Astrocyte (in vitro differentiated cells and primary cell): Measurements from ENCODE around the gene FZR1. TPM values are rescaled to one million over a fixed set of nuclear protein-coding genes. Genes with fewer than 3 reads are reported as not detected.

Experiments
- DNase-seq: peaks from one replicate; pipeline ENCODE4 v3.0.0-alpha.2; 2010; ENCODE audit warnings: low read depth
- FAIRE-seq: peaks from 2 replicates; lab custom pipeline; 2011; peaks lifted over from hg19 to GRCh38; lab: Jason Lieb, UNC
- H2AFZ ChIP-seq: 2 replicates; pipeline ENCODE4 v1.6.0; 2012; ENCODE audit warnings: low read depth, low read length, inconsistent platforms
- H3K27ac ChIP-seq: 2 replicates; pipeline ENCODE4 v1.5.1; 2011; ENCODE audit warnings: low read depth, low read length, inconsistent platforms
- H3K27me3 ChIP-seq: 2 replicates; pipeline ENCODE4 v1.6.0; 2011; ENCODE audit warnings: low read length, inconsistent platforms; ENCODE audit not compliant: insufficient read depth
- H3K36me3 ChIP-seq: 2 replicates; pipeline ENCODE4 v1.5.1; 2011; ENCODE audit warnings: low read length, inconsistent platforms; ENCODE audit not compliant: insufficient read depth
- H3K4me1 ChIP-seq: 2 replicates; pipeline ENCODE4 v1.5.1; 2011; ENCODE audit warnings: low read length, inconsistent platforms; ENCODE audit not compliant: insufficient read depth
- H3K4me2 ChIP-seq: 2 replicates; pipeline ENCODE4 v1.6.0; 2012; ENCODE audit warnings: low read length, inconsistent platforms
- H3K4me3 ChIP-seq: 2 replicates; pipeline ENCODE4 v1.5.1; 2011; ENCODE audit warnings: low read depth, mild to moderate bottlenecking, low read length, inconsistent platforms; ENCODE audit not compliant: insufficient read depth
- H3K79me2 ChIP-seq: 2 replicates; pipeline ENCODE4 v1.6.0; 2012; ENCODE audit warnings: mild to moderate bottlenecking, low read length, inconsistent platforms; ENCODE audit not compliant: insufficient read depth
- H3K9ac ChIP-seq: 2 replicates; pipeline ENCODE4 v1.6.0; 2012; ENCODE audit warnings: mild to moderate bottlenecking, low read length, inconsistent platforms
- H3K9me3 ChIP-seq: 2 replicates; pipeline ENCODE4 v1.5.1; 2012; ENCODE audit warnings: low read depth, mild to moderate bottlenecking, low read length, inconsistent platforms; ENCODE audit not compliant: insufficient read depth
- H4K20me1 ChIP-seq: 2 replicates; pipeline ENCODE4 v1.6.0; 2012; ENCODE audit warnings: low read length, inconsistent platforms; ENCODE audit not compliant: insufficient read depth
- H3K27ac Mint-ChIP-seq: one replicate; pipeline ENCODE4 v1.8.0; 2021; ENCODE audit warnings: mild to moderate bottlenecking, mixed read lengths; ENCODE audit not compliant: unreplicated experiment
- H3K27me3 Mint-ChIP-seq: one replicate; pipeline ENCODE4 v1.8.0; 2021; ENCODE audit warnings: low read depth, mixed read lengths; ENCODE audit not compliant: unreplicated experiment
- H3K36me3 Mint-ChIP-seq: one replicate; pipeline ENCODE4 v1.8.0; 2021; ENCODE audit warnings: low read depth, mixed read lengths; ENCODE audit not compliant: unreplicated experiment
- H3K4me1 Mint-ChIP-seq: one replicate; pipeline ENCODE4 v1.8.0; 2021; ENCODE audit warnings: low read depth, mixed read lengths; ENCODE audit not compliant: unreplicated experiment
- H3K4me3 Mint-ChIP-seq: one replicate; pipeline ENCODE4 v1.8.0; 2021; ENCODE audit warnings: mild to moderate bottlenecking, moderate library complexity, mixed read lengths; ENCODE audit not compliant: unreplicated experiment
- H3K9me3 Mint-ChIP-seq: one replicate; pipeline ENCODE4 v1.8.0; 2021; ENCODE audit warnings: mild to moderate bottlenecking, mixed read lengths; ENCODE audit not compliant: unreplicated experiment
- EZH2 ChIP-seq: IDR thresholded peaks from 2 replicates; pipeline ENCODE4 v1.6.1; 2012; ENCODE audit warnings: mild to moderate bottlenecking, low read length, inconsistent platforms; ENCODE audit not compliant: insufficient read depth
- total RNA-seq: library from RNA; stranded (reverse); gene quantifications from 2 replicates; pipeline ENCODE4 v1.2.1, GENCODE V29; 2021
- TF ChIP-seq, protein P1 (sequence below): IDR thresholded peaks from 2 replicates; pipeline ENCODE4 v1.5.1; 2011; ENCODE audit warnings: low read depth, mild to moderate bottlenecking, inconsistent platforms, low read length, moderate library complexity; ENCODE audit not compliant: insufficient read depth

FZR1 gene
- total RNA-seq, 1 donor from 2014 or later: 51.8 TPM

DNA sequence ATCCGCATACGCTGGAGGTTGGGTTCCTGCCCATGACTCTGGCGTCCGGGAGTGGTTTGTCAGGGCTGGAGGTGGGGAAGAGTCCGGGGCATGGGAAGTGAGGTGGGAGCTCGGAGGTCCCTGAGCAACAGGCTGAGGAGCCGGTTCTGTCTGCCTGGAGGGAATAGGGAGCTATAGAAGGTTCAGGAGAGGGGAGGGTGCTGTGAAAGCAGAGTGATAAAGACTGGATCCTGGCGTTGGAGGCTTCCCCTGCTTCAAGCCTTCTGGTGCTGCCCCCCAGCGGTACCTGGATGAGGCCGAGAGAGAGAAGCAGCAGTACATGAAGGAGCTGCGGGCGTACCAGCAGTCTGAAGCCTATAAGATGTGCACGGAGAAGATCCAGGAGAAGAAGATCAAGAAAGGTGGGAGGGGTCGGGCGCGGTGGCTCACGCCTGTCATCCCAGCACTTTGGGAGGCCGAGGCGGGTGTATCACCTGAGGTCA, 69.2 kb downstream of the FZR1 start:
- no peak overlapping the region for H3K27ac ChIP-seq
- H3K4me2 ChIP-seq: no peak overlapping the region
- H3K4me1 ChIP-seq: peaks cover 23% of the 10 kb centered on the region
- peaks cover 3% of the 10 kb centered on the region for H3K36me3 ChIP-seq
- H3K27me3 ChIP-seq: no peaks in the 10 kb centered on the region
- peaks cover 7% of the 10 kb centered on the region for H3K27me3 Mint-ChIP-seq
- H4K20me1 ChIP-seq: peaks cover 18% of the 10 kb centered on the region
- peaks cover 10% of the 10 kb centered on the region for H3K4me1 Mint-ChIP-seq
- no peak overlapping the region for H3K4me3 ChIP-seq
- peak overlapping the region; percentile 73 for H3K4me3 Mint-ChIP-seq
- no peak overlapping the region for H3K9ac ChIP-seq
- no peak for TF ChIP-seq EZH2
- TF ChIP-seq, protein P1, sequence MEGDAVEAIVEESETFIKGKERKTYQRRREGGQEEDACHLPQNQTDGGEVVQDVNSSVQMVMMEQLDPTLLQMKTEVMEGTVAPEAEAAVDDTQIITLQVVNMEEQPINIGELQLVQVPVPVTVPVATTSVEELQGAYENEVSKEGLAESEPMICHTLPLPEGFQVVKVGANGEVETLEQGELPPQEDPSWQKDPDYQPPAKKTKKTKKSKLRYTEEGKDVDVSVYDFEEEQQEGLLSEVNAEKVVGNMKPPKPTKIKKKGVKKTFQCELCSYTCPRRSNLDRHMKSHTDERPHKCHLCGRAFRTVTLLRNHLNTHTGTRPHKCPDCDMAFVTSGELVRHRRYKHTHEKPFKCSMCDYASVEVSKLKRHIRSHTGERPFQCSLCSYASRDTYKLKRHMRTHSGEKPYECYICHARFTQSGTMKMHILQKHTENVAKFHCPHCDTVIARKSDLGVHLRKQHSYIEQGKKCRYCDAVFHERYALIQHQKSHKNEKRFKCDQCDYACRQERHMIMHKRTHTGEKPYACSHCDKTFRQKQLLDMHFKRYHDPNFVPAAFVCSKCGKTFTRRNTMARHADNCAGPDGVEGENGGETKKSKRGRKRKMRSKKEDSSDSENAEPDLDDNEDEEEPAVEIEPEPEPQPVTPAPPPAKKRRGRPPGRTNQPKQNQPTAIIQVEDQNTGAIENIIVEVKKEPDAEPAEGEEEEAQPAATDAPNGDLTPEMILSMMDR: peak; percentile 6
- peaks cover 10% of the 10 kb centered on the region for H3K36me3 Mint-ChIP-seq
- H3K27ac Mint-ChIP-seq: peak overlapping the region; percentile 69
- no peak for FAIRE-seq
- H3K79me2 ChIP-seq: peaks cover 6% of the 10 kb centered on the region
- H3K9me3 ChIP-seq: no peaks in the 10 kb centered on the region
- no peak overlapping the region for H2AFZ ChIP-seq
- no peak for DNase-seq
- peaks cover 2% of the 10 kb centered on the region for H3K9me3 Mint-ChIP-seq

DNA sequence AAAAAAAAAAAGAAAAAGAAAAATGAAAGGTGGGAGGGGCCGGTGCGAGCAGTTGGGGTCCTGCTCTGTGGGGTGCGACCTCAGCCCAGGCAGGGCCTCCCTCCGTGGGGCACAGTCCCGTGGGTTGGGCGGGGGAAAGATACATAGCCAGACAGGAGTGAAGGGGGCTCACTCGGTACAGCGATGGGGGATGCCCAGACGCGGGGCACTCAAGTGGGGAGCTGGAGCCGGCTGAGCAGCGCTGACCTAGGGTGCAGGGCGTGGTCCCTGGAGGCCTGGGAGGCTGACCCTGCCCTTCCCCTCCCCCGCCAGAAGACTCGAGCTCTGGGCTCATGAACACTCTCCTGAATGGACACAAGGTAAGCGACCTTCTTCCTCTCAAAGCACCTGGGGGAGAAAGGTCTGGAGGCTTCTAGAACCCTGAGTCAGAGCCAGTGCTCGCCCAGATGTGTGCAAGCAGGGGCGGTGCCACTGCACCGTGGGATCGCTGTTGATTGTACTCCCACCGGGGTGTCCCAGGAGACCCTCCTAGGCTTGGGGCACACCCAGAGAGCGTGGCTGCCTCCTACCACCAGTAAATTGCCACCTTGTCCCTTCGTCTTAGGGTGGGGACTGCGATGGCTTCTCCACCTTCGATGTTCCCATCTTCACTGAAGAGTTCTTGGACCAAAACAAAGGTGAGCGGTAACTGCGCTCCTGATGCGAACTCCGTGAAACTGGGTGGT, 70.0 kb downstream of the FZR1 start:
- no peak overlapping the region for H3K27ac ChIP-seq
- H3K4me3 ChIP-seq: no peak overlapping the region
- H3K79me2 ChIP-seq: peaks cover 6% of the 10 kb centered on the region
- DNase-seq (no peak), FAIRE-seq (no peak)
- Mint-ChIP-seq H3K9me3 (peaks cover 2% of the 10 kb centered on the region), H3K4me3 (peak overlapping the region; percentile 62), H3K27ac (no peak overlapping the region), H3K4me1 (peaks cover 15% of the 10 kb centered on the region), H3K27me3 (peaks cover 7% of the 10 kb centered on the region), H3K36me3 (peaks cover 10% of the 10 kb centered on the region)
- H3K36me3 ChIP-seq: peaks cover 3% of the 10 kb centered on the region
- H3K27me3 ChIP-seq: no peaks in the 10 kb centered on the region
- H3K4me1 ChIP-seq: peaks cover 29% of the 10 kb centered on the region
- TF ChIP-seq, protein P1: no peak
- no peak for TF ChIP-seq EZH2
- peak overlapping the region; percentile 7 for H3K9ac ChIP-seq
- peaks cover 18% of the 10 kb centered on the region for H4K20me1 ChIP-seq
- H3K4me2 ChIP-seq: peak overlapping the region; percentile 73
- no peaks in the 10 kb centered on the region for H3K9me3 ChIP-seq
- no peak overlapping the region for H2AFZ ChIP-seq
